Hippocampal formation (tissue), 2 donors: ENCODE data around the gene ACOT4.
"Not testable (repeated sequence)": the region's sequence is repeated elsewhere in the genome, so short reads cannot be mapped to it uniquely, and the experiment has no call there.

Experiments used
- DNase-seq, 2 donors: peaks; one replicate each; lab custom pipeline; 2025; lab: John Stamatoyannopoulos, UW

ACOT4 gene

DNA sequence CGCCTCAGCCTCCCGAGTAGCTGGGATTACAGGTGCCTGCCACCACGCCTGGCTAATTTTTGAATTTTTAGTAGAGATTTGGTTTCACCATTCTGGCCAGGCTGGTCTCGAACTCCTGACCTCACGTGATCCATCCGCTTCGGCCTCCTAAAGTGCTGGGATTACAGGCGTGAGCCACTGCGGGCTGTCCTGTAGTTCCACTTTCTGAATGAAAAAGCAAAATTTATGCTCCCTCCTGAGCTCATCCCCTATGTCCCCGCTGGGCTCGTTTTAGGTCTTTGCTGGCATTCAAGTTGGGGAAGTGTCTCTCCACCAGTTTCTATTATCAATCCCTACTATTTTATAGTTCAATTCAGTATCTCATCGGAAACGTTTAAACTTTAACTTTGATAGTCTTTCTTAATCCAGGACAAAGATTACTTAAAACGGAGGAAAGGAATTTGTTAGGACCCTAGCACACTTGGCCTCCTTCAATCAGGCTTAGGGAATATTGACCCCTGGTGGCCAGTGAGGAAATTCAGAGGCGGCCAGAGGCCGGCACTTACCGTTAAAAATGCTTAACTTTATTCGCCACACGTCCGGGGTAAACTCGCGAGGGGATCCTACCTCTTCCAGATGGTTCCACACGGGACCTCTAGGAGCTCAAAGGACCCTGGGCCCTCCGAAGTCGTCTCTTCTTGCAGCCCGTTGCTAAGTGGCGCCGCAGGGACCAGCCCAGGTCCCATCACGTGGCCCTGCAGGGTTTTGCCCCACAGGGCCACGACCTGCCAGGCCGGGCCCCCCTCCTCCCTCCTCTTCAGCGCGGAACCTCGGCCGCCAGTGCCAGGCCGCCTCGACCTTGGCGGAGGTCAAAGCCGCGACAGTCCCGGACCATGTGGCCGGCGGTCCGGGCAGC is 41.7 kb downstream of the ACOT4 start:
- peak; percentile 61 to 83 for DNase-seq

DNA sequence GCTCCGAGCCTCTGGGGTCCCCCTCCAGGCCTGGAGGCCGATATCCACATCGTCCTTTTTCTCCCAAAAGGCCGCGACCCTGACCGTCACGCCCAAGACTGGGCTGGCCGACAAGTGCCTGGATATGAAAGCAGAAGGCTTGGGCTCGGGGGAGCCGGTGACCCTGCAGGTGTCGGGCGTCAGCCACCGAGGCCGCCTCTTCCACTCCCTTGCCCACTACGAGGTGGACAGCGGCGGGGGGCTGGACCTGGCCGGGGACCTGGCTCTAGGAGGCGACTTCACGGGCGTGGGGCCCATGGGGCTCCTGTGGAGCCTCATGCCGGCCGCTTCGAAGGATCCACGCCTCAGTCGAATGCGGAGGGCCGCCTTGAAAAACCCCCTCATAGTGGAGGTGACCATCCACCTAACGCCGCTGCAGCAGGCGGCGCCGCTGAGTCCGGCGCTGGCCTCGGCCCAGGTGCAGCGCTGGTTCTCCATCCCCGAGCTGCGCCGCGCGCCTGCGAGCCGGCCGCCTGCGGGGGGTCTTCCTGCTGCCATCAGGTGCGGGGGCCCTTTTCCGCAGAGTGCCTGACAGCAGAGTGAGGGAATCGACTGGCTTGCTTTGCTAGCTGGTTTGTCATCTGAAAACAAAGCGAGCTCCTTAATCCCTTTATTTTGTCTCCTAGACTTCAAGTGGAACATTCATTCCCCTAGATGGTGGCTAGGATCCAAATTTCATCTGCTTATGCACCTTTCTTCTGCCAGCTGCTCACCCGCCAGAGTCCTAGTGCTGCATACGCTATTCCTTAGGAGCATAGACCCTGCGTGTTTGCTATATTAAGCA is 42.5 kb downstream of the ACOT4 start:
- DNase-seq, result peak in 1 of 2 donors; percentile 15

DNA sequence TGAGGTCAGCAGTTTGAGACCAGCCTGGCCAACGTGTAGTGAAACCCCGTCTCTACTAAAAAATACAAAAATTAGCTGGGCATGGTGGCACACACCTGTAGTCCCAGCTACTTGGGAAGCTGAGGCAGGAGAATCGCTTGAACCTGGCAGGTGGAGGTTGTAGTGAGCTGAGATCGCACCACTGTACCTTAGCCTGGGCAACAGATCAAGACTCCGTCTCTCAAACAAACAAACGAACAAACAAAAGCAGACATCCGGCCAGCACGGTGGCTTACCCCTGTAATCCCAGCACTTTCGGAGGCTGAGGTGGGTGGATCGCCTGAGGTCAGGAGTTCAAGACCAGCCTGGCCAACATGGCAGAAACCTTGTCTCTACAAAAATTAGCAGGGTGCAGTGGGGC is 44.7 kb downstream of the ACOT4 start:
- not testable (repeated sequence) for DNase-seq

DNA sequence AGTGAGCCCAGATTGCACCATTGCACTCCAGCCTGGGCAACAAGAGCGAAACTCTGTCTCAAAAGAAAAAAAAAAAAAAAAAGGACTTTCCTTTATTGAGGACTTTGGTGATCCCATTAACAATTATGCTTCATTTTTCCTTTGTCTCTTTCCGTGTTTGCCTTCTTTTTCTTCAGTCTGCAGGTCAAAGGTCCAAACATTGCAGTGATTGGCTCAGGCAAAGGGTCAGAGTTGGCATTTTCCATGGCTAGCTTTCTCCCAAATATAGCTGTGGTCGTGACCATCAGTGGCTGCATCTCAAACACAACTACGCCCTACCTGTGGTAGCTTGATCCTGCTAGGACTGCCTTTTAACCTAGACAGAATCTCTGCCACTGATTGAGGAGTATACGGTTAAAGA is 46.2 kb downstream of the ACOT4 start:
- no peak for DNase-seq

DNA sequence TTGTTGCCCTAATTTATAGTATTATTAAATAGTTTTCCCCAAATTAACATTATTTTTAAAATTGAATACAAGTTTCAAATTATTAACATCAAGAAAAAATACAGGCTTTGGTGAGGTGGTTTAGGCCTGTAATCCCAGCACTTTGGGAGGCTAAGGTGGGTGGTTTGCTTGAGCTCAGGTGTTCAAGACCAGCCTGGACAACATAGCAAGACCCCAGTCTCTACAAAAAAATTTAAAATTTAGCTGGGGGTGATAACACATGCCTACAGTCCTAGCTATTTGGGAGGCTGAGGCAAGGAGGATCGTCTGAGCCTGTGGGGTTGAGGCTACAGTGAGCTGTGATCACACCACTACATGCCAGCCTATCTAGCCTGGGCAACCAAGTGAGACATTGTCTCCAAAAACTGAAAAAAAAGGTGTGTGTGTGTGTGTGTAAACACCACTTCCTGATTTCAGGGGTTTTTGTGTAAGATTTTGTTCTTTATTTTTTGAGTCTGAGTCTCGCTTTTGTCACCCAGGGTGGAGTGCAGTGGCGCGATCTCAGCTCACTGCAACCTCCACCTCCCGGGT is 49.2 kb downstream of the ACOT4 start:
- DNase-seq, result no peak

DNA sequence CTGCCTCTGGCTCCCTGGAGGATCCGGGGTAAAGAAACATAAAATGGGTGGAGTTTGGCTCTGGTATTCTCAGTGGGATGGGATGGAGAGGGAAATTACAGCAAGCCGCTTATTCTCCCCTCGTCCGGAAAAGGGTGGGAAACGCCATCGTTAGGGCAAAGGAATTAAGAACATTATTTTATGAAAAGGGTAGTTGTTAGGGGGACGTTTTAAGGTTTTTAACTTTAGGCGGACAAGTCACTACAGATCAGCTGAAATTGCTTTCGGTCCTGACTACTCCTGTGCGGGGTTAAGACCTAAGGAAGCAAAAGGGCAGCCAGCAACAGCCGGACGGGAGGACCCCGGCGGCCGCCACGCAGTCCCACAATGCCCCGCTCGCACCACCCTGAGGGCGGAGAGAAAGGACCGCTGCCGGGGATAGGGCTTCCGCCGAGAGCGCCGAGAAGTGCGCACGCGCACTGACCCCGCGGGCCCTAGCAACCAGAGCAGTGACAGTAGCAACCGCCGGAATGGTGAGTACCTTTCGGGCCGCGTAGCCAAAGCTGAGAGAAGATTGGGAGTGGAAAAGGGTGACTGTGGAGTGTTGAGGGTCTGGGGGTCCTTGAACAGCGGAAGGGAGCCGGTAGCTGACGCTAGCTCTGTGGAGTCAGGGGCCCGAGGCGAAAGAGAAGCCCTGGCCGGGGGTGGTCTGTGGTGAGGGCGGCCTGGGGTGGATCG is 53.0 kb downstream of the ACOT4 start, which contains the start of gene DNAL1:
DNAL1 (plus strand) TSS at position 456 of the 717 bp plus-strand sequence; CDS start at position 510, 54 bp downstream.
- DNase-seq, result peak; percentile 86 to 88

DNA sequence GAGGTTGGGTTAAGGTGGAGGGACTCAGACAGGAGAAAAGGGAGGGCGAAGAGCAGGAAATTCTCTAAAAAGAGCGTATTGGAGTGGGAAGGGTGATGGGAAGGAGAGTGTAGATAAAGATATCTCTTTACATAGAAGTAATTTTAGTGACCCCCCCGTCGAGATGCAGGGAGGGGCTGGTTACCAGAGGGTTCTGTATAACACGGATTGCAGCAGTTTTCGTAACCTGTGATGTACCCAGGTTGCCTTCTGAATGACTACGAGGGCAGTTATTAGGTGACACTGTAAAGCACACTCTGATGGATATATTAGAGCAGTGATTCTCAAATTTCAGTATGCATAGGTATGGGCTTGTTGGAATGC is 53.6 kb downstream of the ACOT4 start:
- no peak for DNase-seq
